ENCODE data around the gene WTIP.

DNA sequence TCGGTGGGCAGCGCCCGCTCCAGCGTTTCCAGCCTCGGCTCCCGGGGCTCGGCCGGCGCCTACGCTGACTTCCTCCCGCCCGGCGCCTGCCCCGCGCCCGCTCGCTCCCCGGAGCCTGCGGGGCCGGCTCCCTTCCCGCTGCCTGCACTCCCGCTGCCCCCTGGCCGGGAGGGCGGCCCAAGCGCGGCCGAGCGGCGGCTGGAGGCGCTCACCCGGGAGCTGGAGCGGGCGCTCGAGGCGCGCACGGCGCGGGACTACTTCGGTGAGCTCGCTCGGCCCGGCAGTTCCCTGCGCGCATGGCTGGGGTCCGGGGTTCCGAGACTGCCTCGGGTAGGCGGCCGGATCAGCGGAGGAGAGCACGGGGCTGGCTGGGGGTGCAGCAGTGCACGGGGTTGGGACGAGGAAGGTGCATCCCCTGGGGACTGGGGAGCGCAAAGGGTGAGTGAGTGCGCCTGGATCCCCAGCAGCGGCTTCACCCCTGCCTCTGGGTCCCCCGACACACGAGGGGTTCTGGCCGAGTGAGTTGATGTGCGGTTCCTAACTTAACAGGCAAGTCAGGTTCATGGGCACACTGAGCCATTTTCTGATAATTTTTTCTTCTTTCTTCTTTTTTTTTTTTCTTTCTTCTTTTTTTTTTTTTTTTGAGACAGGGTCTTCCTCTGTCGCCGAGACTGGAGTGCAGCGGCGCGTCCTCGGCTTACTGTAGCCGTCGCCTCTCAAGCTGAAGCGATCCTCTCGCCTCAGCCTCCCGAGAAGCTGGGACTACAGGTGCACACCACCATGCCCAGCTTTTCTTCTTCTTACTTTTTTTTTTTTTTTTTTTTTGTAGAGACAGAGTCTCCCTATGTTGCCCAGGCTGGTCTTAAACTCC, 1.1 kb downstream of the WTIP start:
- TF ChIP-seq TAF1 (IDR thresholded peaks at IDR 0.05; ENCODE audit: borderline replicate concordance, insufficient read depth, low read length), result no peak
- TF ChIP-seq SIN3A (IDR thresholded peaks at IDR 0.05; ENCODE audit: borderline replicate concordance, insufficient read depth, low read length), result no peak
- no peak for TF ChIP-seq POLR2AphosphoS5 (IDR thresholded peaks at IDR 0.05; ENCODE audit: low read depth, low read length)
- no peak for TF ChIP-seq FOXP2 (optimal IDR thresholded peaks at IDR 0.05; ENCODE audit: borderline replicate concordance, extremely low read depth, extremely low read length, insufficient read depth)
- TF ChIP-seq, protein P1, sequence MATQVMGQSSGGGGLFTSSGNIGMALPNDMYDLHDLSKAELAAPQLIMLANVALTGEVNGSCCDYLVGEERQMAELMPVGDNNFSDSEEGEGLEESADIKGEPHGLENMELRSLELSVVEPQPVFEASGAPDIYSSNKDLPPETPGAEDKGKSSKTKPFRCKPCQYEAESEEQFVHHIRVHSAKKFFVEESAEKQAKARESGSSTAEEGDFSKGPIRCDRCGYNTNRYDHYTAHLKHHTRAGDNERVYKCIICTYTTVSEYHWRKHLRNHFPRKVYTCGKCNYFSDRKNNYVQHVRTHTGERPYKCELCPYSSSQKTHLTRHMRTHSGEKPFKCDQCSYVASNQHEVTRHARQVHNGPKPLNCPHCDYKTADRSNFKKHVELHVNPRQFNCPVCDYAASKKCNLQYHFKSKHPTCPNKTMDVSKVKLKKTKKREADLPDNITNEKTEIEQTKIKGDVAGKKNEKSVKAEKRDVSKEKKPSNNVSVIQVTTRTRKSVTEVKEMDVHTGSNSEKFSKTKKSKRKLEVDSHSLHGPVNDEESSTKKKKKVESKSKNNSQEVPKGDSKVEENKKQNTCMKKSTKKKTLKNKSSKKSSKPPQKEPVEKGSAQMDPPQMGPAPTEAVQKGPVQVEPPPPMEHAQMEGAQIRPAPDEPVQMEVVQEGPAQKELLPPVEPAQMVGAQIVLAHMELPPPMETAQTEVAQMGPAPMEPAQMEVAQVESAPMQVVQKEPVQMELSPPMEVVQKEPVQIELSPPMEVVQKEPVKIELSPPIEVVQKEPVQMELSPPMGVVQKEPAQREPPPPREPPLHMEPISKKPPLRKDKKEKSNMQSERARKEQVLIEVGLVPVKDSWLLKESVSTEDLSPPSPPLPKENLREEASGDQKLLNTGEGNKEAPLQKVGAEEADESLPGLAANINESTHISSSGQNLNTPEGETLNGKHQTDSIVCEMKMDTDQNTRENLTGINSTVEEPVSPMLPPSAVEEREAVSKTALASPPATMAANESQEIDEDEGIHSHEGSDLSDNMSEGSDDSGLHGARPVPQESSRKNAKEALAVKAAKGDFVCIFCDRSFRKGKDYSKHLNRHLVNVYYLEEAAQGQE (IDR thresholded peaks at IDR 0.05; ENCODE audit: insufficient read depth in 1 of 2, low read depth in 2 of 2, low read length in 2 of 2), result no peak
